Midbrain (tissue), 1 donor: ENCODE data around the gene SETD5.
A peak's percentile ranks its signal among the peaks of the same experiment; 100 is the strongest.

Experiments
- DNase-seq: peaks from one replicate; lab custom pipeline; 2025; lab: John Stamatoyannopoulos, UW

The SETD5 gene

GRCh38 chr3:9408546-9408945, 11.1 kb downstream of the SETD5 start:
- DNase-seq, result no peak

GRCh38 chr3:9409981-9410854, 12.8 kb downstream of the SETD5 start:
- DNase-seq, result no peak

- DNase-seq, result no peak
Measured at GRCh38 chr3:9411302-9411701, 13.9 kb downstream of the SETD5 start.

GRCh38 chr3:9412293-9412692, 14.9 kb downstream of the SETD5 start:
- DNase-seq, result no peak

- no peak for DNase-seq
Measured at GRCh38 chr3:9414826-9415225, 17.4 kb downstream of the SETD5 start.

GRCh38 chr3:9415485-9416138, 18.2 kb downstream of the SETD5 start:
- no peak for DNase-seq

GRCh38 chr3:9416139-9416780, 18.8 kb downstream of the SETD5 start:
- no peak for DNase-seq

GRCh38 chr3:9420850-9421549, 23.6 kb downstream of the SETD5 start:
- DNase-seq, result no peak

- peak; percentile 96 for DNase-seq
Measured at GRCh38 chr3:9422712-9423424, 25.5 kb downstream of the SETD5 start.

GRCh38 chr3:9428411-9428810, 31.0 kb downstream of the SETD5 start:
- DNase-seq, result no peak

- no peak for DNase-seq
Measured at GRCh38 chr3:9430733-9431132, 33.3 kb downstream of the SETD5 start.

GRCh38 chr3:9433627-9434521, 36.5 kb downstream of the SETD5 start:
- DNase-seq, result no peak

GRCh38 chr3:9435316-9435715, 37.9 kb downstream of the SETD5 start:
- DNase-seq, result no peak

- DNase-seq, result no peak
Measured at GRCh38 chr3:9439331-9439730, 41.9 kb downstream of the SETD5 start.

GRCh38 chr3:9441501-9442221, 44.2 kb downstream of the SETD5 start:
- DNase-seq, result no peak

GRCh38 chr3:9448071-9448470, 50.7 kb downstream of the SETD5 start:
- no peak for DNase-seq

GRCh38 chr3:9448643-9449042, 51.2 kb downstream of the SETD5 start:
- no peak for DNase-seq

- no peak for DNase-seq
Measured at GRCh38 chr3:9450126-9450525, 52.7 kb downstream of the SETD5 start.

- no peak for DNase-seq
Measured at GRCh38 chr3:9450991-9451390, 53.6 kb downstream of the SETD5 start.

- DNase-seq, result no peak
Measured at GRCh38 chr3:9452417-9452816, 55.0 kb downstream of the SETD5 start.
